GM19099 (cell line): ENCODE data around the gene CFAP46.

Experiments
- POLR2A ChIP-seq: IDR thresholded peaks from 3 replicates; pipeline ENCODE4 v1.6.1; 2011; ENCODE audit warnings: low read depth; ENCODE audit not compliant: insufficient read length; ENCODE audit errors: extremely low read depth

CFAP46 gene

DNA sequence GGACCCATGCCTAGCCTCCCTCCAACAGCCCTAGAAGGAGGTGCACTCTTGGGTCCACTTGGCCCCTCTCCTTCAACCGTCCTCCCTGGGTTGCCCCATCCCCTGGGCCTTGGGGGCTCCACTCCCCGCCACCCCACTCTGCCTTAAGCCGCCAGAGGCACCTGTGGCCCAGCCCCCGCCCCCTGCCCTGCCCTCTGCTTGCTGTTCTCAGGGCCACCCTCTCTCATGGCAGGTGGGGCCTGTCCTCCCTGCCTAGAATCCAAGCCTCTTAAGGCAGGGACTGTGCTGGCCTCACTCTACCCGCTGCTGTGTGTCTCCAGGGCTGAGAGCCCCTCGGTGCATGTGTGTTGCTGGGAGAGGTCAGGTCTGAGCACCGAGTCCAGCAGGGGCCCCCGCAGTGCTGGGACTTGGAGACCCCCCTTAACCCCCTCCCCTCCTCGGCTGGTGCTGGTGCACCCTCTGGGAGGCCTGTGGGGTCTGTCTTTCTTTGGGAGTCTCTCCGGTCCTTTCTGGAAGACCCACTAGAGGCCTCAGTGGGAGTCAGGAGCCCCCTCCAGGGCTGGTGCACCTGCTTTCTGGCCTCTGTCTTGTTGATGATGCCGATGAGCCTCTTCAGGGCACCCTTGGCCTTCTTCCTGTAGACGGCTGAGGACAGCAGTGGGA is 43.8 kb downstream of the CFAP46 start:
- no peak for TF ChIP-seq POLR2A

DNA sequence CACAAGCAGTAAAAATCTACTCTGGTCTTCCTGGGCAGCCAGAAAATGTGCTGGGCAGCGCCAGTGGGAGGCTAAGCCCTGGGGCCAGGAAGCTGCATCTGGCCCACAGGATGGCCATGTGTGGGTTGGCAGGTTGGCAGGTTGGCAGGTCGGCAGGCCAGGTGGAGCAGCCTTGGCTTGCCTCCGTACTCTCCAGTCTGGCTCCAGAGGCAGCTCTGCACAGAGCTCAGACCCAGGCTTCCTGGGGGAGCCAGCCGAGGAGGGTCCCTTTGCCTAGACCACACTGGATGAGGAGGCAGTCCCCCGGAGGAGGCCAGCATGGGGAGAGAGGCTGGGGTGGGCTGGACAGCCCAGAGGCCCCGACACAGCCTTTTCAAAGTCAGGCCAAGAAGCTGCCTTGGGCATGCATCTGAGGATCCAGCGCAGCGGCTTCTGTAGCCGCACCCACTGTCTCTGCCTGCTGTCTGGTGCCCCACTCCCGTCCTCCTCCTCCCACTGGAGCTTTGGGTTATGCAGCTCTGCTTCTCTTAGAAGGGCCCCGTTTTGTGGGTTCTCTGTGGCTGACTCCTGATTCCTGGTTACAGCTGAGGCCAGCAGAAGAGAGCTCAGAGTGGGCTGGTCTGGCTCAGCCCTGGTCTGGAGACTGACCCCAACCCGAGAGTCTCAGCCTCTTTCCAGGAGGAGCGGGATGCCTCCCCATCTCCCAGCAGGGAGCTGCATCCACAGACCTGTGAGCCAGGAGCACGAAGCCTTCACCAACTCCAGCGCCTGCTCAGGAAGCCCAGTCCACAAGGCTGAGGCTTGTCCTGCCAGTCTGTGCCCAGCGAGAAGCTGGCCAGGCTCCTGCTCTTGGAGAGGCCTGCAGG is 44.6 kb downstream of the CFAP46 start:
- TF ChIP-seq POLR2A: no peak

DNA sequence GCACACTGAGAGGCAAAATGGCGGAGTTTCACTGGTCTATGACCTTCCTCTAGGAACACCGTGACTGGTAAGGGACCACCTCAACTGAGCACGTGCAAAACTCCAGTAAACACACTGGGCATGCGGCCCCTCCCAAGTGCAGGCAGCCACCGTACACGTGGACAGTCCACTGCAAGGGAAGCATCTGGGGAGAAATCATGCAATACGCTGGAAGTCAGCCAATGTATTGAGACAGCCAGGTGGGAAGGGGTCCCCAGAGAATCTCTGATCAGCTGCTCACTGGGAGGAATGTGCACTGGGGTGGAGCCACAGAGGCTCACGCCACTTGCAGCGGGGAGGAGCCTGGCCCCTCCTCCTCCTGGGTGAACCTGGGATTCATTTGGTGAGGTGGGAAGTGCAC is 49.3 kb downstream of the CFAP46 start:
- no peak for TF ChIP-seq POLR2A

DNA sequence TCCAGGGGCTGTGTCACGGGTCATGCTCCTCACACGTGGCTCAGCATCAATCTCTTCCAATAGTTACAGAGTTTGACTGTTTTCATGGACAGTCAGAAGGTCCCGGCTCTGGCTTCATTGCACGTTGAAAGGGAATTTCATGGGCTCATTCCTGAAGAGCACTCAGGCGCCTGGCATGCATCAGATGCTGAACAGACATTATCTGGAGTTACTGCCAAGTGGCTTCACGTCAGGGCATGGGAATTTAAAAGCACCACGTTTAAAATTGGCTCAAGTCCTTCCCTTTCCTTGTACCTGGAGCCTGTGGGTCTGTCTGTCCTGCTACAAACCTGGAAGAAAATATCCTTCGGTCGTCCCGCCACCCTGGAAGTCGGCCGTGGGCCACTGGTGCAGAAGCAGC is 50.4 kb downstream of the CFAP46 start:
- no peak for TF ChIP-seq POLR2A

DNA sequence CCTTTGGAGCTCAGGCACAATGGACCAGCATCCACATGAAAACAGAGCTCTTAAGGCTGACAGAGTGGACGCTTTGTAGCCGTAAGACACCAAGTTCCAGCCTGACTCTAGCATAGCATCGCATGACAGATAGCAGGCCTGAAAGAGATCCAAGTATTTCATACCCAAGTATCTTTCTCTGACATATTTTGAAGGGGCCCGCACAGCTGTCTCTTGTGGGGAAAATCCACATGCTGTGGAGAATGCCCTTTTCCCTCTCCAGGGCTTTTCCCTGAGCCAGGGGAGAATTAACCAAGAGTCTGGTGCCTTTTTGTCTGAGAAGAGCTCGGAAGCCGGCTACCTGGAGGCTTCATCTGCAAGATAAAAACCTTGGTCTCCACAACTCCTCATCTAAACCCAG is 51.0 kb downstream of the CFAP46 start:
- TF ChIP-seq POLR2A: no peak

DNA sequence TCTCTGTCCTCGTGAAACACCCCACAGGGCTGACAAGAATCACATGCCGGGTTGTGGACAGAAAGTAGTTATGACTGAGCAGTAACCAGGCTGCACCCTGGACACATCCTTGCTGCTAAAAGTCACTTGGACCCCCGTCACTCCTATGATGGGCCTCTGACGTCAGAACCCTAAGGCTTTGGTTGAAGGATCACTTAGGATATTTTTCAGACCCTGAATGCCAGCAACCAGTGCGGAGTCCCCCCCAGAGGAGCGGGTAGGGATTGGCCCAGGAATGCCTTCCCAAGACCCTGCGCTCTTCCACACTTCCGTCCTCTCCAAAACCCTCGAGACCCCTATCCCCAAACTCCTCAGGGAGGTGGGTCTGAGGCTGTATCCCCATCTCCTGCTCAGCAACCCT is 52.1 kb downstream of the CFAP46 start:
- no peak for TF ChIP-seq POLR2A

DNA sequence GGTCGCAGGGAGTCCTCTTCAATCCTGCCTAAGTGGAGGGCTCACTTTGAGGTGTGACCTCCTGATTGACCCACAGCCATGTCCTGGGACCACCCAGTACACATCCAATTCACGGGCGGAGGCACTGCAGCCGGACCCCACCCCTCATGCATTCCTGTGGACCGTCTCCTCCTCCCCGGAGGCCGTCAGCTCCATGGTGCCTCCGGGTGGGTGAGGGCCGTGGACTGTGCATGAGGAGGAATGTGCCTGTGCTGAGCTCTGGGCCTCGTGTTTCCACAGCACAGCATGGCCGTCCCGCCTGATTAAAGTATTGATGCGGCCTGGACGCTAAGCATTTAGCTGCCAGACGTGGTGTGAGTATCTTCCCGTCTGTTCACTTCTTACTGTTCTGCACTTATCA is 52.8 kb downstream of the CFAP46 start:
- no peak for TF ChIP-seq POLR2A

DNA sequence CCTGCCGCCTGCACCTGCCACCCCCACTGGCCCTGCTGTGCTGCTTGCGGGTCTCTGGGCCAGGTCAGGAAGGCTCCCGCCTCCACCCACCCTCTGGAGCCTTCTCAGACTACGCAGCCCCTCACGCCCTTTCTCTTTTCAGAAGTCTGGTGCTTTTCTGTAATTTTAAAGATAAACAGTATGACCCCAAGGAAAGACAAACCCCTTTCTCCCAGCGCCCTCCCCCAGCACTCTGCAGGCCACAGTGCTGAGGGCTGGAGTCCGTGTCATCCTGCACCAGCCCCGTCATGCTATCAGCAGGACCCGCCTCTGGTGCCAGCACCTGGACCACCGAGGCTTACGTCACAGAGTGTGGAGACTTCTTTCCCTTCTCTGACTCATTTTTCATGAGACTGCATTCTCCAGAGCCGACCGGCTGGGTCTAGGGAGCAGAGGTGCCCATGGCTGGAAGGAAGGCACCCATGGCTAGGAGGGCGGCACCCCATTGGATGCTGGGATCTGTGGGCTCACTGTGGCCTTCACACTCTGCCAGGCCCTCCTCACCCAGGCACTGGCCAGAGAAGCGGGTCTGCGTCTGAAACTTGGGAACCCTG is 53.4 kb downstream of the CFAP46 start:
- TF ChIP-seq POLR2A: no peak

DNA sequence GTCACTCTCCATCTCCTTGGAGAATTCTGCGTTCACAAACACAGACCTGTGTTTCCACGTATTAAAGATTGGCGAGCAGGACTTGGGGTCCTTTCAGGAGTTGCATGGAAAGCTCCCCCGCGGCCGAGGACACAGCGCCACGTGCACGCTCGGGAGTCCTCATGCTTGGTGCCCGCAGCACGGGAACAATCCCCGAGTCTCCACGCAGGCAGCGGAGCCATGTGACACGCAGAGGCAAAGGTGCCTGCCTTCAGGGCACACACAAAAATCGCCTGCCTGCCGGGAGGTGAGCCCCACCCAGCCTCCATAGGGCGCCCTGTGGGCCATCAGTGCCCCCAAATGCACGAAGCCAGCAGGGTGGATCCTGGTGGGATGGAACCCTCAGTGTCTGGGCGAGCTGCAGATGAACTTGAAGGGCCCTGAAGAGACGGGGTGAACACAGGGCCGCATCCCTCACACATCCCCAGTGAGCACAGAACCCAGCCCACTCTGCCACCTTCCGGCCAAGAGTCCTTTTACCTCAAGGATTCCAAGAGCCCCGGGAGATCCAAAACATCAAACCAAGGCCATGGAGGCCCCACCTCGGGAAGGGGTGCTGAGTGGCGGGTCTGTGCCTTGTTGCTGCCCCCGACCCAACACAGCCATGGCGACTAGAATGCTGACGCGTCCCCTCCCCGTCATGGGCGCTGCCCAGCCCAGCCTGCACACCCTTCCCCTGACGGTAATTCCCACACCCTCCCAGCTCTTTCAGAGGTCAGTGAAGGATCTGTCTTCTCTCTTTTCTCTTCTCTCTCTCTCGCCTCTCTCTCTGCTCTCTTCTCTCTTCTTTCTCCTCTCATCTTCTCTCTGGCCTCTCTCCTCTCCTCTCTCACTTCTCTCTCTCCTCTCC is 55.9 kb downstream of the CFAP46 start:
- TF ChIP-seq POLR2A: no peak

DNA sequence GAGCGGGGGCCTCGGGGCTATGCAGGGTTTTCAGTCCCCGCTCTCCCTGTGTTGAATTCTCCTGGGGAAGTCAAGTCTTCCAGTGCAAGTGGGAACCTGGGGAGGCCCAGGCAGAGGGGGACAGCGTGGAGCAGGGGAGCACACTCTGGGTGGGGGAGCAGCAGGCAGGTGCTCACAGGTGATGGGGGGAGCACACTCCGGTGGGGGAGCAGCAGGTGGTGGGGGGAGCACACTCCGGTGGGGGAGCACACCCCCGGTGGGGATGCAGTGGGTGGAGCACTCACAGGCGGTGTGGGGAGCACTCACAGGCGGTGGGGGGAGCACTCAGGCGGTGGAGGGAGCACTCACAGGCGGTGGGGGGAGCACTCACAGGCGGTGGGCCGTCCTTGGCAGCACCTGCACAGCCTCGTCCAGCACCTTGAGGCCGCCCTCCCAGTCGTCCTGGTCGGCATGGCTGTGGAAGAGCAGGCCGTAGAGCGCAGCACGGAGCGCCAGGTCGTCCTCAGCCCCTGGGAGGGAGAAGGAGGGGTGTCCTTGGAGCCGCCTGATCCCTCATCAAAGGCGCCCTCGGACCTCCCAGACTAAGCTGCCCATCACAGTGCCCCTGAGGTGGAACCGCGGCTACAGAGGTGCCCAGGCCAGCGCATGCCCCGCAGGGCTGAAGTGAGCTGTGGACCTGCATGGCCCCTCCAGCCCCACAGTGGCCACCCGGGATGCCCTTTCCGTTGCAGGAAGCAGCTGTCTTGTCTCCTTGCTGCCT is 56.7 kb downstream of the CFAP46 start:
- no peak for TF ChIP-seq POLR2A

DNA sequence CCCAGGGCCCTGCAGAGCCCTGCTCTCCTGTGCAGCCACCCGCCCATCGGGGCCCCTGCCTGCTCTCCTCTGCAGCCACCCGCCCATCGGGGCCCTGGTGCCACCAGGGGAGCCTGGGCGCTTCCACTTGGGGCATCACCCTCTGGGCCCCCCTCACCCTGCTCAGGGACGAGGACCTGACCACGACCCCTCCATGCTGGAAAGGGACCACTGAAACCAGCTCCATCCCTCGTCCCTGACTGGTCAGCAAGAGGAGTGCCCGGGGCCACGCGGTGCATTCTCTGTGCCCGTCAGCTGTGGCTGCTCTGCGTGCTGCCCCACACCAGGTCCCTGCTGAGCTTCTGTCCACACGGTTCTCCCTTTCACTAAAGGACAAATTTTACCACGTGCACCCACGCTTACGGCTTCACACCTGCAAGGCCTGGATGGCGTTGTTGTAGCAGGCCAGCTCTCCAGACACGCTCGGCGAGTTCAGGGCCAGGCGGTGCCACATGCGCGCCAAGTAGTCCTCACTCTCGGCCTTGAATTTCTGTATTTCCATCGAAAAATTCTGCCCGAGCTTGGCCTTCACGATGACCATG is 57.6 kb downstream of the CFAP46 start:
- TF ChIP-seq POLR2A: no peak

DNA sequence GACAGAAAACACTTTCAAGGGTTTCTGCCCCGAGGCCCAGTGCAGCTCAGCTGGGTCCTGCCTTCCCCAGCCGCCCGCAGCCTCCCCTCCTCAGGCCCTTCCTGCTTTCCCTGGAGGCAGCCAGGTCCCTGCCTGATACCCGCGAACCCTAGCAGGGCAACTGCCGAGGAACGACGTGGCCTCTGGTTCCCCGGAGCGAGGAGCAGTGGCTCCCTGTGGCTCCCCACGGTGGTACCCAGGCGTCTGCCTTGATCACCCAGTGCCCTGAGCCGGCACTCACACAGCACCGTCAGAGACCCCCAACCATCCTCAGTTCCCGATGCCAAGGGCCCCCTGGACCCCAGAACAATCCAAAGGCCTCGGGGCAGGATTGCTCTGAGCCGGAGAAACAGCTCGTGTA is 58.3 kb downstream of the CFAP46 start:
- TF ChIP-seq POLR2A: no peak

DNA sequence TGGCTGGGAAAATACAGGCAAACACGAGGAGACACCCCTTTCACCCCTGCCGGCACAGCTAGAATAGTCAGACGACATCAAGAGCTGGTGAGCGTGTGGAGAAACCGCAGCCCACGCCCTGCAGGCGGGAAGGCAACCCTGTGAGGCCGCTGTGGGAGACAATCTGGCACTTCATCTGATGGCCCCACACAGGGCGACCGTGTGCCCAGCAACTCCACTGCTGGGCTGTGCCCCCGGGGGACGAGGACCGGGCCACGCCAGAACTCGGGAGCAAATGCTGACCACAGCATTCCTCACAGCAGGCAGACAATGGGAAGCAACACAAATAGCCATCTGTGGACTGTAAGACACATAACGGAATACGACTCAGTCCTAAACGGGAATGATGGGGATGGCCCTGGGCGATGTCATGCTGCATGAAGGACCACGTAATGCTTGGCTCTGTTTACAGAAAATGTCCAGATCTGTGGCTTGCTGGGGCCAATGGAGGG is 58.9 kb downstream of the CFAP46 start:
- no peak for TF ChIP-seq POLR2A
